SK-N-SH treated with all-trans-retinoic acid at 6 μM for 48 hours (cell line): ENCODE results near the gene AP4E1.

Source experiments
- ATAC-seq: fragments of 200-7000 bp; cut with Tn5 transposase; 3 replicates; pipeline ENCODE4 v1.9.1; 2020; ENCODE audit warnings: mild to moderate bottlenecking, moderate library complexity
- BACH2 ChIP-seq: fragments of 250-450 bp; sonication (Bioruptor Pico); IDR thresholded peaks from 2 replicates; pipeline ENCODE4 v1.9.0; 2021; ENCODE audit warnings: mild to moderate bottlenecking, borderline replicate concordance
- CREB5 ChIP-seq: fragments of 250-450 bp; sonication (Bioruptor Pico); IDR thresholded peaks from 2 replicates; pipeline ENCODE4 v1.5.1; 2020; ENCODE audit warnings: low read depth, mild to moderate bottlenecking, moderate library complexity
- CSDC2 ChIP-seq: fragments of 250-450 bp; sonication (Bioruptor Pico); IDR thresholded peaks from 2 replicates; pipeline ENCODE4 v1.5.0; 2020; ENCODE audit warnings: mild to moderate bottlenecking, moderate library complexity
- CSRNP3 ChIP-seq: fragments of 250-450 bp; sonication (Bioruptor Pico); IDR thresholded peaks from 2 replicates; pipeline ENCODE4 v1.5.1; 2021; ENCODE audit warnings: mild to moderate bottlenecking, moderate library complexity
- ESRRG ChIP-seq: fragments of 250-450 bp; sonication (Bioruptor Pico); IDR thresholded peaks from 2 replicates; pipeline ENCODE4 v1.6.1; 2021; ENCODE audit warnings: mild to moderate bottlenecking
- GLIS3 ChIP-seq: fragments of 250-450 bp; sonication (Bioruptor Pico); IDR thresholded peaks from 2 replicates; pipeline ENCODE4 v1.5.0; 2020; ENCODE audit warnings: mild to moderate bottlenecking, moderate library complexity
- OSR1 ChIP-seq: fragments of 250-450 bp; sonication (Bioruptor Pico); IDR thresholded peaks from 2 replicates; pipeline ENCODE4 v1.8.0; 2022; ENCODE audit warnings: moderate library complexity, mild to moderate bottlenecking, inconsistent platforms
- PATZ1 ChIP-seq: fragments of 250-450 bp; sonication (Bioruptor Pico); IDR thresholded peaks from 2 replicates; pipeline ENCODE4 v1.8.0; 2020; ENCODE audit warnings: mild to moderate bottlenecking, moderate library complexity, borderline replicate concordance
- POU6F1 ChIP-seq: fragments of 250-450 bp; sonication (Bioruptor Pico); IDR thresholded peaks from 2 replicates; pipeline ENCODE4 v1.8.0; 2021; ENCODE audit warnings: low read depth, mild to moderate bottlenecking, moderate library complexity, borderline replicate concordance
- PPARA ChIP-seq: fragments of 250-450 bp; sonication (Bioruptor Pico); IDR thresholded peaks from 2 replicates; pipeline ENCODE4 v1.5.0; 2020; ENCODE audit warnings: mild to moderate bottlenecking, borderline replicate concordance
- RARB ChIP-seq: fragments of 250-450 bp; sonication (Bioruptor Pico); IDR thresholded peaks from 2 replicates; pipeline ENCODE4 v1.8.0; 2021; ENCODE audit warnings: mild to moderate bottlenecking, moderate library complexity
- SNAI2 ChIP-seq: fragments of 250-450 bp; sonication (Bioruptor Pico); IDR thresholded peaks from 2 replicates; pipeline ENCODE4 v1.5.0; 2020; ENCODE audit warnings: mild to moderate bottlenecking, moderate library complexity
- TCF4 ChIP-seq: fragments of 250-450 bp; sonication (Bioruptor Pico); IDR thresholded peaks from 2 replicates; pipeline ENCODE4 v1.8.0; 2021; ENCODE audit warnings: mild to moderate bottlenecking, moderate library complexity, borderline replicate concordance
- TOX ChIP-seq: fragments of 250-450 bp; sonication (Bioruptor Pico); IDR thresholded peaks from 2 replicates; pipeline ENCODE4 v1.8.0; 2021; ENCODE audit warnings: mild to moderate bottlenecking, moderate library complexity, borderline replicate concordance
- TSHZ2 ChIP-seq: fragments of 250-450 bp; sonication (Bioruptor Pico); IDR thresholded peaks from 2 replicates; pipeline ENCODE4 v1.5.0; 2020; ENCODE audit warnings: mild to moderate bottlenecking, moderate library complexity
- ZC3H10 ChIP-seq: fragments of 250-450 bp; sonication (Bioruptor Pico); IDR thresholded peaks from 2 replicates; pipeline ENCODE4 v1.5.1; 2021; ENCODE audit warnings: mild to moderate bottlenecking, moderate library complexity
- ZFP3 ChIP-seq: fragments of 250-450 bp; sonication (Bioruptor Pico); IDR thresholded peaks from 2 replicates; pipeline ENCODE4 v1.5.0; 2020; ENCODE audit warnings: mild to moderate bottlenecking, moderate library complexity
- ZFP30 ChIP-seq: fragments of 450-650 bp; formaldehyde crosslinking; IDR thresholded peaks from 2 replicates; pipeline ENCODE4 v1.5.0; 2022; ENCODE audit warnings: mild to moderate bottlenecking, moderate library complexity
- ZNF565 ChIP-seq: fragments of 450-650 bp; formaldehyde crosslinking; conservative IDR thresholded peaks from 2 replicates; pipeline ENCODE4 v1.5.0; 2020; ENCODE audit warnings: low read depth, mild to moderate bottlenecking, moderate library complexity
- ZNF70 ChIP-seq: fragments of 450-650 bp; formaldehyde crosslinking; IDR thresholded peaks from 2 replicates; pipeline ENCODE4 v1.5.0; 2020; ENCODE audit warnings: mild to moderate bottlenecking, moderate library complexity
- ZNF8 ChIP-seq: fragments of 450-650 bp; formaldehyde crosslinking; IDR thresholded peaks from 2 replicates; pipeline ENCODE4 v1.5.0; 2020; ENCODE audit warnings: mild to moderate bottlenecking, moderate library complexity

The AP4E1 gene

GRCh38 chr15:50997371-50998051 lies 89.0 kb downstream of the AP4E1 start:
- no peak for ATAC-seq
- no peak for TF ChIP-seq RARB (CRISPR knock-in tag)

- TF ChIP-seq RARB (CRISPR knock-in tag) (no peak), ZNF565 (CRISPR knock-in tag) (no peak), TOX (CRISPR knock-in tag) (no peak), BACH2 (CRISPR knock-in tag) (no peak), PATZ1 (CRISPR knock-in tag) (no peak), GLIS3 (CRISPR knock-in tag) (no peak), POU6F1 (no peak), ZNF70 (no peak), ZFP3 (CRISPR knock-in tag) (no peak), PPARA (CRISPR knock-in tag) (no peak), ZNF8 (no peak), OSR1 (CRISPR knock-in tag) (no peak), CSDC2 (no peak), SNAI2 (no peak), CREB5 (CRISPR knock-in tag) (no peak), ZC3H10 (no peak), ZFP30 (CRISPR knock-in tag) (no peak), TSHZ2 (no peak), TCF4 (CRISPR knock-in tag) (no peak), CSRNP3 (CRISPR knock-in tag) (no peak)
- no peak for ATAC-seq
Observed at GRCh38 chr15:51004103-51004551, 95.6 kb downstream of the AP4E1 start.

- no peak for TF ChIP-seq BACH2 (CRISPR knock-in tag)
- TF ChIP-seq PATZ1 (CRISPR knock-in tag), result no peak
- TF ChIP-seq RARB (CRISPR knock-in tag), result no peak
- TF ChIP-seq ESRRG (CRISPR knock-in tag), result no peak
- no peak for TF ChIP-seq CSRNP3 (CRISPR knock-in tag)
- TF ChIP-seq ZNF70, result no peak
- TF ChIP-seq TSHZ2, result no peak
- ATAC-seq, result no peak
Observed at GRCh38 chr15:51006336-51006985, 98.0 kb downstream of the AP4E1 start.
